SH-SY5Y (cell line): ENCODE measurements around the gene DPP6.

Experiments
- GATA2 ChIP-seq: IDR thresholded peaks from 2 replicates; pipeline ENCODE4 v1.6.1; 2011; ENCODE audit warnings: mild to moderate bottlenecking, low read depth, low read length
- GATA3 ChIP-seq: IDR thresholded peaks from 2 replicates; pipeline ENCODE4 v1.6.1; 2011; ENCODE audit warnings: low read depth, mild to moderate bottlenecking, low read length, moderate library complexity

- TF ChIP-seq GATA3 = no peak
- TF ChIP-seq GATA2 = no peak
Observed at GRCh38 chr7:154442939-154443338, 390.7 kb downstream of the DPP6 start.
